H1 (cell line): Measurements from ENCODE around the gene CTF1. TPM values are rescaled to one million over a fixed set of nuclear protein-coding genes. Genes with fewer than 3 reads are reported as not detected.

ENCODE experiments used
- CTCF ChIA-PET: fragments of 300-600 bp; sonication (Branson Sonifier 250); formaldehyde crosslinking; loops from one replicate; lab custom pipeline; 2021; ENCODE audit not compliant: partially characterized antibody; lab: Charles Lee
- POLR2A ChIA-PET: fragments of 300-600 bp; sonication (Branson Sonifier 250); formaldehyde crosslinking; loops from one replicate; lab custom pipeline; 2021; ENCODE audit warnings: inconsistent platforms; ENCODE audit not compliant: partially characterized antibody; lab: Charles Lee
- DNase-seq, 2 experiments: peaks; one replicate each; pipeline versions ENCODE4 v3.0.0 to v3.0.0-alpha.2; 2010 to 2022; ENCODE audit warnings: low spot score in 2 of 2, low read depth in 1 of 2, mixed read lengths in 1 of 2
- FAIRE-seq: peaks from 2 replicates; lab custom pipeline; 2011; peaks lifted over from hg19 to GRCh38; lab: Jason Lieb, UNC
- H2AFZ ChIP-seq: 2 replicates; pipeline ENCODE4 v1.8.1; 2012; ENCODE audit warnings: low read length, inconsistent platforms
- H2AK5ac ChIP-seq: 2 replicates; pipeline ENCODE4 v1.6.1; 2013; ENCODE audit warnings: low read depth, low read length
- H2BK120ac ChIP-seq: replicated peaks from 2 replicates; pipeline ENCODE3; 2013; ENCODE audit warnings: low read depth, low read length, inconsistent platforms
- H2BK12ac ChIP-seq: 2 replicates; pipeline ENCODE4 v1.6.1; 2013; ENCODE audit warnings: low read depth, low read length
- H2BK15ac ChIP-seq: 2 replicates; pipeline ENCODE4 v1.6.1; 2013; ENCODE audit warnings: low read length
- H2BK20ac ChIP-seq: 2 replicates; pipeline ENCODE4 v1.6.1; 2013; ENCODE audit warnings: low read length
- H2BK5ac ChIP-seq: 2 replicates; pipeline ENCODE4 v1.6.1; 2013; ENCODE audit warnings: low read depth, low read length
- H3K14ac ChIP-seq: 2 replicates; pipeline ENCODE4 v1.6.1; 2013; ENCODE audit warnings: inconsistent platforms; ENCODE audit not compliant: insufficient read length
- H3K18ac ChIP-seq: 2 replicates; pipeline ENCODE4 v1.6.1; 2013; ENCODE audit warnings: low read length; ENCODE audit errors: extremely low read depth
- H3K23ac ChIP-seq: 2 replicates; pipeline ENCODE4 v1.6.1; 2013; ENCODE audit warnings: inconsistent platforms; ENCODE audit not compliant: insufficient read length
- H3K23me2 ChIP-seq: 2 replicates; pipeline ENCODE4 v1.6.1; 2013; ENCODE audit warnings: low read depth, low read length
- H3K27ac ChIP-seq: 2 replicates; pipeline ENCODE4 v1.6.1; 2011; ENCODE audit warnings: low read depth, low read length, inconsistent platforms
- H3K27me3 ChIP-seq, 4 experiments: replicated peaks in 1 of 4; 1 replicate in 1 of 4; 2 replicates in 3 of 4; pipeline versions ENCODE4 v1.6.1 to v1.8.1; 2011 to 2013; ENCODE audit warnings: low read length in 3 of 4, mild to moderate bottlenecking in 3 of 4, inconsistent platforms in 2 of 4, mixed read lengths in 2 of 4, moderate library complexity in 1 of 4; ENCODE audit not compliant: control insufficient read depth in 3 of 4, insufficient read depth in 3 of 4; ENCODE audit errors: extremely low read depth in 1 of 4
- H3K36me3 ChIP-seq, 4 experiments: 2 replicates each; pipeline versions ENCODE4 v1.6.1 to v1.8.1; 2011 to 2013; ENCODE audit warnings: mild to moderate bottlenecking in 4 of 4, low read length in 3 of 4, moderate library complexity in 2 of 4, control low read depth in 1 of 4, inconsistent platforms in 1 of 4; ENCODE audit not compliant: insufficient read depth in 4 of 4, control insufficient read depth in 2 of 4
- H3K4ac ChIP-seq: replicated peaks from 2 replicates; pipeline ENCODE3; 2013; ENCODE audit warnings: low read length, low read depth, mixed read lengths, inconsistent platforms; ENCODE audit not compliant: insufficient read length
- H3K4me1 ChIP-seq, 4 experiments: replicated peaks in 1 of 4; 1 replicate in 1 of 4; 2 replicates in 3 of 4; pipeline versions ENCODE4 v1.6.1 to v1.8.1; 2011 to 2013; ENCODE audit warnings: low read length in 3 of 4, inconsistent platforms in 2 of 4, mixed read lengths in 1 of 4; ENCODE audit not compliant: insufficient read depth in 4 of 4, control insufficient read depth in 3 of 4
- H3K4me2 ChIP-seq, 2 experiments: 2 replicates each; pipeline versions ENCODE4 v1.6.1 to v1.8.1; 2011 to 2013; ENCODE audit warnings: low read depth in 2 of 2, low read length in 2 of 2, control low read depth in 1 of 2, inconsistent platforms in 1 of 2, mild to moderate bottlenecking in 1 of 2; ENCODE audit not compliant: insufficient read depth in 1 of 2
- H3K4me3 ChIP-seq, 4 experiments: fragments of 200-600, 300-600 bp in 1 of 4; sonication (generic), shearing (Covaris generic), sonication (Bioruptor Twin) in 1 of 4; 2 replicates each; pipeline versions ENCODE4 v1.5.1 to v1.8.1; 2011 to 2016; ENCODE audit warnings: low read length in 4 of 4, low read depth in 3 of 4, control low read depth in 2 of 4, inconsistent platforms in 2 of 4, mild to moderate bottlenecking in 2 of 4, mixed read lengths in 1 of 4, moderate library complexity in 1 of 4; ENCODE audit not compliant: insufficient read depth in 2 of 4; ENCODE audit errors: extremely low read depth in 1 of 4
- H3K56ac ChIP-seq: replicated peaks from 2 replicates; pipeline ENCODE3; 2013; ENCODE audit warnings: low read depth, mild to moderate bottlenecking, mixed read lengths, low read length, inconsistent platforms; ENCODE audit not compliant: insufficient read length
- H3K79me1 ChIP-seq: 2 replicates; pipeline ENCODE4 v1.6.1; 2013; ENCODE audit warnings: low read depth, low read length, control low read depth
- H3K79me2 ChIP-seq, 2 experiments: 2 replicates each; pipeline versions ENCODE4 v1.6.1 to v1.8.1; 2012 to 2013; ENCODE audit warnings: low read length in 2 of 2, mild to moderate bottlenecking in 2 of 2, inconsistent platforms in 1 of 2; ENCODE audit not compliant: insufficient read depth in 2 of 2, control insufficient read depth in 1 of 2
- H3K9ac ChIP-seq, 4 experiments: replicated peaks in 1 of 4; 1 replicate in 1 of 4; 2 replicates in 3 of 4; pipeline versions ENCODE4 v1.6.1 to v1.8.1; 2011 to 2013; ENCODE audit warnings: low read depth in 3 of 4, low read length in 3 of 4, control low read depth in 2 of 4, mild to moderate bottlenecking in 2 of 4, moderate library complexity in 2 of 4, inconsistent platforms in 1 of 4; ENCODE audit errors: extremely low read depth in 1 of 4
- H3K9me3 ChIP-seq, 2 experiments: 2 replicates each; pipeline versions ENCODE4 v1.6.1 to v1.8.1; 2012 to 2013; ENCODE audit warnings: mild to moderate bottlenecking in 2 of 2, moderate library complexity in 2 of 2, control low read depth in 1 of 2, inconsistent platforms in 1 of 2, low read depth in 1 of 2, low read length in 1 of 2, mixed read lengths in 1 of 2; ENCODE audit not compliant: insufficient read depth in 2 of 2
- H4K20me1 ChIP-seq, 2 experiments: replicated peaks in 1 of 2; 2 replicates each; pipeline versions ENCODE3 to v1.8.1; 2011 to 2013; ENCODE audit warnings: inconsistent platforms in 2 of 2, low read length in 2 of 2, mild to moderate bottlenecking in 1 of 2; ENCODE audit not compliant: insufficient read depth in 2 of 2, control insufficient read depth in 1 of 2
- H4K5ac ChIP-seq: 2 replicates; pipeline ENCODE4 v1.6.1; 2013; ENCODE audit warnings: low read length, low read depth, mixed read lengths, inconsistent platforms; ENCODE audit not compliant: insufficient read length
- H4K8ac ChIP-seq: 2 replicates; pipeline ENCODE4 v1.8.0; 2013; ENCODE audit warnings: mild to moderate bottlenecking, moderate library complexity, low read length, inconsistent platforms; ENCODE audit not compliant: insufficient read depth; ENCODE audit errors: extremely low read depth
- H4K91ac ChIP-seq: replicated peaks from 2 replicates; pipeline ENCODE3; 2013; ENCODE audit warnings: low read length, mixed read lengths, inconsistent platforms; ENCODE audit not compliant: insufficient read length
- CHD2 ChIP-seq: IDR thresholded peaks from 2 replicates; pipeline ENCODE4 v1.6.1; 2012; ENCODE audit warnings: low read length, improper control_type of control experiment
- YY1 ChIP-seq: IDR thresholded peaks from 2 replicates; pipeline ENCODE4 v1.6.1; 2011; ENCODE audit warnings: low read depth, mild to moderate bottlenecking, low read length
- WGBS, 2 experiments: shearing (Covaris generic) in 1 of 2; methylation state at CpG; one replicate each; pipeline versions ENCODE4 v1.1.6 to v1.1.7; 2013 to 2015; ENCODE audit warnings: low lambda C conversion rate in 2 of 2, mixed read lengths in 2 of 2, inconsistent platforms in 1 of 2, low coverage in 1 of 2, missing lambda C conversion rate in 1 of 2; ENCODE audit not compliant: insufficient replicate concordance in 2 of 2, insufficient coverage in 1 of 2, insufficient read length in 1 of 2; ENCODE audit errors: extremely low coverage in 1 of 2, missing lambda C conversion rate in 1 of 2; 5-methylcytosine and 5-hydroxymethylcytosine counted together
- polyA plus RNA-seq, 7 experiments: library from polyadenylated mRNA; depleted of rRNA in 3 of 7; stranded (reverse) in 5 of 7; unstranded in 2 of 7; fragments of >200 nt in 5 of 7; fragments of 200-250 nt in 2 of 7; gene quantifications; 1 replicate in 5 of 7; 2 replicates in 1 of 7; 4 replicates in 1 of 7; pipeline versions ENCODE4 v1.2.1 to v1.2.3, GENCODE V29; 2011 to 2013; ENCODE audit warnings: missing spikeins in 2 of 7, mixed read lengths in 2 of 7
- total RNA-seq: library from RNA; stranded (reverse); fragmentation: NEBNext Ultra II Directional; extraction: Animal tissue kit (Norgen Biotek cat#: 25700); gene quantifications from 2 replicates; pipeline ENCODE4 v1.2.1, GENCODE V29; 2021

CTF1 gene
- total and polyA plus RNA-seq, 2 of the 8 experiments (the other 6 are each of a cell fraction or from before 2014, with no cell fraction given) = 0.97 to 3.4 TPM

DNA sequence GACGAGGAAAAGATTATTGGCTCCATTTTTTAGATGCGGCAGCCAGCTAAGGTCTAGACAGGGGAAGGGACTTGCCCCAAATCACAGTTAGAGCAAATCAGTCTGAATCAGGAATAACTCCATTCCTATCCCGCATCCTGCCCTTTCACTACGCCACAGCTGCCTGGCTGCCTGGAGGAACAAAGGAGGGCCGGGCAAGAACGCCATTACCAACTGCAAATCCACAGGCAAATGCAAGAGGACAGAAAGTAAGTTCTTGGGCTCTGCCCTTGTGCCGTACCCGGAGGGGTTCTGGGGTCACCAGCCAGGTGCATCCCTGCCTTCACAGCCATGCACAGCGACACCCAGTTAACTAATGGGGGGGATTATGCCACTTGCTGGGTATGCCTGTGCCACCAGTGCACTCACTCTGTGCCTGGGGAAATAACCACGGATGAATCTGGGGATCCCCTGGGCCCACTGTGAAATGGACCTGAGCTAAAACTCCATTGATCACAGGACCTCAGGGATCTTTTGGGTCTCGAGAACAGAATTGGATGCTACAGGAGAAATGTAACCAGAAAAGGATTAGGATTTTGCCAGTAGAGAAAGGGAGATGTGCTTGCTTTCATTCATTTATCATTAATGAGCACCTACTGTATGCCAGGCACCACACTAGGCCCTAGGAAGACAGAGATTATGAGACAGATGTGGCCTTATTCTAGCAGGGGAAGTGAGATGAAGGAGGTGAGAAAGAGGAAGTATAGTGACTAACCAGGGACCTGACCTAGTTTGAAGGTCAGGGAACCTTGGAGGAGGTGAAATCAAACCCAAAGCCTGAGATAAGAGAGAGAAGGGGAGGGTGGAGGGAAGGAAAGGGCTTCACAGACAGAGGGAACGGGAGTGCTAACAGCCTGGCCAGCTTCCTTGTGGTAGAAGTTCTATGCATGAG, 20.3 kb upstream of the CTF1 start:
- 42% methylated on average over 12 of the region's 12 CpGs; no CpG with 5 or more reads in 1 of the 2 experiments for WGBS, 2 experiments
- FAIRE-seq (no peak), DNase-seq (no peak)
- Histone ChIP-seq H3K18ac (peak overlapping the region; percentile 65), H3K9ac (peak overlapping the region; percentile 59 to 92 (median 89)), H2BK12ac (peak overlapping the region; percentile 18; the same call in 1 of the 2 replicates), H2AK5ac (peak overlapping the region; percentile 79; the same call in 1 of the 2 replicates), H2BK20ac (no peak overlapping the region), H2AFZ (0 out of 2 replicates have a peak overlapping the region, but pooled peaks have one; percentile 13), H4K8ac (peak overlapping the region; percentile 81; the same call in 1 of the 2 replicates), H3K79me2 (peaks cover 0 to 6% of the 10 kb centered on the region in 2 experiments; a peak in 1 of 4 replicates)
- TF ChIP-seq YY1 (peak; percentile 67; the same call in 1 of the 2 replicates), CHD2 (no peak)
- TF ChIP-seq, all 59 proteins: peak for 1
- Histone ChIP-seq H3K79me1 (no peaks in the 10 kb centered on the region; the same call in 1 of the 2 replicates), H2BK120ac (no peak overlapping the region), H3K4me3 (peak overlapping the region; percentile 61 to 97 (median 92)), H3K4me1 (peaks cover 0 to 6% (median 3%) of the 10 kb centered on the region in 4 experiments; a peak in 5 of 7 replicates), H4K91ac (peak overlapping the region; percentile 30), H3K36me3 (no peaks in the 10 kb centered on the region), H3K4ac (peak overlapping the region; percentile 5), H3K56ac (no peak overlapping the region), H3K23me2 (peaks cover 12% of the 10 kb centered on the region), H3K9me3 (no peaks in the 10 kb centered on the region), H3K14ac (no peak overlapping the region), H2BK5ac (peak overlapping the region; percentile 76), H3K27me3 (peaks cover 0 to 26% (median 11%) of the 10 kb centered on the region in 4 experiments; a peak in 5 of 7 replicates), H4K5ac (peak overlapping the region; percentile 37), H4K20me1 (no peaks in the 10 kb centered on the region), H3K4me2 (peak overlapping the region; percentile 84 to 86), H2BK15ac (peak overlapping the region; percentile 54; the same call in 1 of the 2 replicates), H3K23ac (no peak overlapping the region), H3K27ac (peak overlapping the region; percentile 77)
- CTCF ChIA-PET = interaction anchor here (1.0 to 10.1 kb wide), 9 partner anchors 12 to 60 kb away, joined by 3 to 49 read pairs (median 5); no protein-coding TSS in a partner anchor
- POLR2A ChIA-PET = interaction anchor here (1.1 to 4.6 kb wide), 20 partner anchors 8 to 128 kb away, joined by 3 to 40 read pairs (median 6); partner anchors contain the start of genes BCL7C, CTF1, FBXL19 and PHKG2
